ENCODE measurements around the gene LMTK2. TPM values are rescaled to one million over a fixed set of nuclear protein-coding genes. Genes with fewer than 3 reads are reported as not detected.

The LMTK2 gene
- total RNA-seq, 1 donor from 2014 or later = 19.2 TPM

GRCh38 chr7:98137134-98137825 is 30.6 kb downstream of the LMTK2 start:
- TF ChIP-seq, protein P1, sequence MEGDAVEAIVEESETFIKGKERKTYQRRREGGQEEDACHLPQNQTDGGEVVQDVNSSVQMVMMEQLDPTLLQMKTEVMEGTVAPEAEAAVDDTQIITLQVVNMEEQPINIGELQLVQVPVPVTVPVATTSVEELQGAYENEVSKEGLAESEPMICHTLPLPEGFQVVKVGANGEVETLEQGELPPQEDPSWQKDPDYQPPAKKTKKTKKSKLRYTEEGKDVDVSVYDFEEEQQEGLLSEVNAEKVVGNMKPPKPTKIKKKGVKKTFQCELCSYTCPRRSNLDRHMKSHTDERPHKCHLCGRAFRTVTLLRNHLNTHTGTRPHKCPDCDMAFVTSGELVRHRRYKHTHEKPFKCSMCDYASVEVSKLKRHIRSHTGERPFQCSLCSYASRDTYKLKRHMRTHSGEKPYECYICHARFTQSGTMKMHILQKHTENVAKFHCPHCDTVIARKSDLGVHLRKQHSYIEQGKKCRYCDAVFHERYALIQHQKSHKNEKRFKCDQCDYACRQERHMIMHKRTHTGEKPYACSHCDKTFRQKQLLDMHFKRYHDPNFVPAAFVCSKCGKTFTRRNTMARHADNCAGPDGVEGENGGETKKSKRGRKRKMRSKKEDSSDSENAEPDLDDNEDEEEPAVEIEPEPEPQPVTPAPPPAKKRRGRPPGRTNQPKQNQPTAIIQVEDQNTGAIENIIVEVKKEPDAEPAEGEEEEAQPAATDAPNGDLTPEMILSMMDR (conservative IDR thresholded peaks at IDR 0.05) = no peak
- Mint-ChIP-seq H3K27me3 (ENCODE audit: low read depth) (no peaks in the 10 kb centered on the region), H3K27ac (ENCODE audit: unreplicated experiment) (no peak overlapping the region), H3K4me3 (no peak overlapping the region), H3K4me1 (peaks cover 26% of the 10 kb centered on the region), H3K36me3 (ENCODE audit: low read depth) (peaks cover 8% of the 10 kb centered on the region), H3K9me3 (no peaks in the 10 kb centered on the region)
- no peak for DNase-seq (ENCODE audit: low read depth, low spot score)

- peaks cover 23% of the 10 kb centered on the region for H3K4me1 Mint-ChIP-seq
- peaks cover 8% of the 10 kb centered on the region for H3K36me3 Mint-ChIP-seq (ENCODE audit: low read depth)
- no peaks in the 10 kb centered on the region for H3K9me3 Mint-ChIP-seq
- TF ChIP-seq, protein P1 (conservative IDR thresholded peaks at IDR 0.05) = no peak
- H3K27ac Mint-ChIP-seq (ENCODE audit: unreplicated experiment) = no peak overlapping the region
- no peak overlapping the region for H3K4me3 Mint-ChIP-seq
- DNase-seq (ENCODE audit: low read depth, low spot score) = no peak
- H3K27me3 Mint-ChIP-seq (ENCODE audit: low read depth) = no peaks in the 10 kb centered on the region
Observed at GRCh38 chr7:98137826-98138151, 31.1 kb downstream of the LMTK2 start.

- H3K36me3 Mint-ChIP-seq (ENCODE audit: low read depth) = peaks cover 12% of the 10 kb centered on the region
- H3K27me3 Mint-ChIP-seq (ENCODE audit: low read depth) = no peaks in the 10 kb centered on the region
- H3K4me1 Mint-ChIP-seq = peaks cover 16% of the 10 kb centered on the region
- DNase-seq (ENCODE audit: low read depth, low spot score) = no peak
- TF ChIP-seq, protein P1 (conservative IDR thresholded peaks at IDR 0.05) = no peak
- H3K4me3 Mint-ChIP-seq = no peak overlapping the region
- H3K9me3 Mint-ChIP-seq = no peaks in the 10 kb centered on the region
- H3K27ac Mint-ChIP-seq (ENCODE audit: unreplicated experiment) = peak overlapping the region; percentile 69
Observed at GRCh38 chr7:98138672-98139071, 32.0 kb downstream of the LMTK2 start.

- TF ChIP-seq, protein P1 (conservative IDR thresholded peaks at IDR 0.05) = no peak
Observed at GRCh38 chr7:98142658-98143057, 36.0 kb downstream of the LMTK2 start.

DNA sequence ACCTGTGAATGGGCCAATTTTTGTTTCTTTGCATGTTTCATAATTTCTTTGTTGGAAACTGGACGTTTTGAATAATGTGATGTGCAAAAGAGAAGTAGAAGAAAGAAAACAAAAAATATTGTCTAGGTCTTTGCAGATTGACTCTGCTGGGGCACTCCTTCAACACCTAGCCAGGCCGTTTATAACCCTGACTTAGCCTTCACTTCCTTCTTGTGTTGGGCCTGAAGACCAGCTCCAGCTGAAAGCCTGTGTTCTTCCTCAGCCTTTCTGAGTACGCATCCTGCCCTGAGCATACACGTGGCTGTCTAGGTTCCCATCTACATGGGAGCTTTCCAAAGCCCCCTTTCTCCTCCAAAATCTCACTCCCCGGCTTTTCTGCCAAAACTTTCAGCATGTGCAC is 41.9 kb downstream of the LMTK2 start:
- TF ChIP-seq, protein P1 (conservative IDR thresholded peaks at IDR 0.05) = no peak

More at GRCh38 chr7:98142658-98143057, 36.0 kb downstream of the LMTK2 start:
- Mint-ChIP-seq H3K4me3 (no peak overlapping the region), H3K27ac (ENCODE audit: unreplicated experiment) (no peak overlapping the region), H3K27me3 (ENCODE audit: low read depth) (no peaks in the 10 kb centered on the region), H3K9me3 (peaks cover 6% of the 10 kb centered on the region), H3K4me1 (no peaks in the 10 kb centered on the region), H3K36me3 (ENCODE audit: low read depth) (peaks cover 28% of the 10 kb centered on the region)
- DNase-seq (ENCODE audit: low read depth, low spot score) = no peak

More for the DNA sequence above, 41.9 kb downstream of the LMTK2 start:
- Mint-ChIP-seq H3K27ac (ENCODE audit: unreplicated experiment) (no peak overlapping the region), H3K4me3 (no peak overlapping the region), H3K36me3 (ENCODE audit: low read depth) (peaks cover 28% of the 10 kb centered on the region), H3K27me3 (ENCODE audit: low read depth) (no peaks in the 10 kb centered on the region), H3K4me1 (no peaks in the 10 kb centered on the region), H3K9me3 (peaks cover 6% of the 10 kb centered on the region)
- no peak for DNase-seq (ENCODE audit: low read depth, low spot score)
